H1 (cell line): ENCODE data around the gene VWCE.

Source experiments
- CTCF ChIP-seq, 3 experiments: IDR thresholded peaks; 1 replicate in 2 of 3; 2 replicates in 1 of 3; pipeline versions ENCODE4 v1.5.1 to v1.6.1; 2011; ENCODE audit warnings: low read length in 3 of 3, mild to moderate bottlenecking in 3 of 3, inconsistent platforms in 2 of 3, low read depth in 1 of 3, moderate library complexity in 1 of 3; ENCODE audit not compliant: insufficient read depth in 1 of 3; ENCODE audit errors: control extremely low read depth in 1 of 3
- TAF1 ChIP-seq: IDR thresholded peaks from 2 replicates; pipeline ENCODE4 v1.6.1; 2011; ENCODE audit warnings: mild to moderate bottlenecking, low read depth, low read length

DNA sequence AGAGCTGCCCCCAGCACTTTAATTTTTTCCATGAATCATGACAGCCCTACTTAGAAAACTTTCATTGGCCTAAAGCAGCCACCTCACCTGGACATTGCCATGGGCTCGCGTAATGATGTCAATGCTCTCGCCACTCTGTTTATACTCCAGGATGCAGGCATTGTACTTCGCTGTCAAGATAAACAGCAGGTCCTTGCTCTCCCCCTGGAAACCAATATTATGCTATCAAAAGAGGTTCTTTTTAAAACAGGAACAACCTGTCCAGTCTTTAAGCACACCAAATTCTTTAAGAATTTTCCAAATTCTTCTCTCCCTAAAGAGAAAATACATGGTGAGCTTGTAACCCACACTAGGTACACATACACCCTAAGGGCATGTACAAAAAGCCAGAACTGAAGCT, 34.8 kb upstream of the VWCE start:
- no peak for TF ChIP-seq TAF1
- TF ChIP-seq CTCF (IDR thresholded peaks at IDR 0.05; ENCODE audit: control extremely low read depth in 1 of 3, insufficient read depth in 1 of 3, low read depth in 1 of 3, low read length in 3 of 3) = no peak
